Stimulated activated CD8-positive, alpha-beta memory T cell treated with anti-CD3 and anti-CD28 coated beads, Interleukin-15, amount 100 ng/mL, for 48 hours (primary cell): ENCODE results near the gene TFEB.

ENCODE experiments used
- DNase-seq, 2 donors: peaks; one replicate each; pipeline ENCODE4 v3.0.0-alpha.2; 2020; ENCODE audit warnings: low read depth in 2 of 2

Gene TFEB

DNA sequence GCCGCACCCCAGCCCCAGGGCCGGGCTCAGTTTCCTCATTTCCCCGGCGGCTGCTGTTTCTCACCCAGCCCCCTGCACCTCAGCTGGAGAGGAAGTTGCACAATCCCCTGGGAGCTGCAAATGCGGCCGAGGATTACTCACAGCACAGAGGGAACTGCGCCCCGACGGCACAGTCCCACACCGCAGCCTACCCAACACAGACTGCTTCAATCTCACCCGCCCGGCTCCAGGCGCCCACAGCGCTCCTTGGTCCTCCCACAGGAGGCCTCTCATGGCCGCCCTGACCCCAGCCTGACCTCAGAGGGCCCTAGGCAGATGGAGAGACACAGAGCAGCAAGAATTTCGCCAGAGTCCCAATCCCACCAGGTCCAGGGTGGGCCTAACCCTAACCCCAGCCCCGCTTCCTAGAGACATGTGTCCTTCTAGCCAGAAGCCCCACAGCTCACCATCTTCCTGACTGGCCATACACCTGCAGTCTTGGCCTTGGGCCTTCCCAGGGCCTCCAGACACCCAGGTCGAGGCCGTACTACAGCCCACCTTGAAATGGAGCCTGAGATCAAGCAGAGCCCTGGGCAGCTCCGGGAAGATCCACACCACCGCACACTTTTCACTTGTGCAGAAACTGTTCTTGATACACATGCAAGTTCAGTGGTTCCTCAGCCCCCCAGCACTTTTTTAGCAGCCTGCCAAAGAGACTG lies 11.7 kb downstream of the TFEB start:
- no peak for DNase-seq

- no peak for DNase-seq
Observed at GRCh38 chr6:41722969-41723529, 12.4 kb downstream of the TFEB start.

DNA sequence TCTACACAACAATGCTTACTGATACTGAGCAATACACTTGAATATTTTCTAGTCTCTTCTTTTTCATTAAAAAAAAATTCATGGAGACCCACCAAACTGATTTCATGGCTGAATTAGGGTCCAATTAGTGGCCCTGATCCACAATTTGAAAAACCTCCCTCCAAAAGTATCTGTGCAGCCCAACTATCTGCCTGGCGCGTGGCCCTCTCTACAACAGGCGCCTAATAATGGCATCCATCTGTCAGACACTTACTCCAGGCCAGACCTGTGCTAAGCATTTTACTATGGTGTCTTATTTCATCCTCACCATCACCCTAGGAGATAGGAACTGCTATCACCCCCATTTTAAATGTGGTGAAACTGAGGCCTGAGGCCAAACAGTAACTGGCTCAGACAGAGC lies 14.0 kb downstream of the TFEB start:
- no peak for DNase-seq

DNA sequence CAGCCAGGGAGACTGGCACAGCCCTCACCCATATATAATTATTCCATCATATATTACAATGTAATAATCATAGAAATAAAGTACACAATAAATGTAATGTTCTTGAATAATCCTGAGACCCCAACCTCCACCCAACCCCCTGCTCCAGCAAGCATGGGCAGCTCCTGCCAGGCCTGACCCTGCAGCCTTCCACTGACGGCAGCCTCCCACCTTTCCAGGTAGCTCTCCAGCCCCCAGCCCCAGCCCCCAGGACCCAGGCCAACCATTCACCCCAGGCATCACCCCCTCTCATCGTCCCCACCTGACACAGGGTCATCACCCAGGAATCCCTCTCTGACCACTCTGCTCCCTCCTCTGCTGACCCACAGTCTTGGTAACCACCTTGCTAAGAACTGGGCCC lies 14.6 kb downstream of the TFEB start:
- no peak for DNase-seq

GRCh38 chr6:41720262-41720620 lies 15.2 kb downstream of the TFEB start:
- no peak for DNase-seq

GRCh38 chr6:41719436-41720261 lies 15.8 kb downstream of the TFEB start:
- no peak for DNase-seq

GRCh38 chr6:41718828-41719227 lies 16.6 kb downstream of the TFEB start:
- DNase-seq, result no peak

- no peak for DNase-seq
Observed at GRCh38 chr6:41717392-41717736, 18.0 kb downstream of the TFEB start.

- no peak for DNase-seq
Observed at GRCh38 chr6:41716516-41717391, 18.7 kb downstream of the TFEB start.

DNA sequence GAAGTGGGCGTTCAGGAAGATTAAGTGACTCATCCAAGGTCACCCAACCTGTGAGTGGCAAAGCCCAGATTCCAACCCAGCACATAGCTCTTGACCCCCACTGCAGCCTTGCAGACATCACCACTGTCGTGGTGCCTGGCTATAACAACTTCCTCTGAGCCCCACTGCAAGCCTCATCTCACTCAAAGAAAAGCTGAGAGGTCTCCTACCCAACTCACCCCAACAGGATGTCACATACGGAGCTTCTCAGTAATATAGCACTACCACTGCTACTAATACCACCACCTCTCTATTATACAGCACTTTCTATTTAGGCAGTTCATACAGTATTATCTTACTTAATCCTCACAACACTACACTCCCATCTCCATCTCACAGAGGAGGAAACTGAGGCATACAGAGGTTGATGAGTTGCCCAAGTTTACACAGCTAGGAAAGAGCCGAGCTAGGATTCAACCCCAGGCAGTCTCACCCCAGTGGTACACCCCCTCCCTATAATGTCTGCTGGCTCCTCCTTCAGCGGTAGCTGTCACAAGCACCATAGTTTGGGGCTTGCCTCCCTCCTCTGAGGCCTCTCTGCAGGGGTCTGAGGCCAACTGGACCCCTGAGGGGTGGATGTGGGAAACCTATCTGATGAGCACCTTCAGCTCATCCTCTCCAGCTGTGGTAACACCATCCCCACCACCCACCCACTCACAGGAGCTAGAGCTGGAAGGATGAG lies 19.5 kb downstream of the TFEB start:
- DNase-seq, result no peak

DNA sequence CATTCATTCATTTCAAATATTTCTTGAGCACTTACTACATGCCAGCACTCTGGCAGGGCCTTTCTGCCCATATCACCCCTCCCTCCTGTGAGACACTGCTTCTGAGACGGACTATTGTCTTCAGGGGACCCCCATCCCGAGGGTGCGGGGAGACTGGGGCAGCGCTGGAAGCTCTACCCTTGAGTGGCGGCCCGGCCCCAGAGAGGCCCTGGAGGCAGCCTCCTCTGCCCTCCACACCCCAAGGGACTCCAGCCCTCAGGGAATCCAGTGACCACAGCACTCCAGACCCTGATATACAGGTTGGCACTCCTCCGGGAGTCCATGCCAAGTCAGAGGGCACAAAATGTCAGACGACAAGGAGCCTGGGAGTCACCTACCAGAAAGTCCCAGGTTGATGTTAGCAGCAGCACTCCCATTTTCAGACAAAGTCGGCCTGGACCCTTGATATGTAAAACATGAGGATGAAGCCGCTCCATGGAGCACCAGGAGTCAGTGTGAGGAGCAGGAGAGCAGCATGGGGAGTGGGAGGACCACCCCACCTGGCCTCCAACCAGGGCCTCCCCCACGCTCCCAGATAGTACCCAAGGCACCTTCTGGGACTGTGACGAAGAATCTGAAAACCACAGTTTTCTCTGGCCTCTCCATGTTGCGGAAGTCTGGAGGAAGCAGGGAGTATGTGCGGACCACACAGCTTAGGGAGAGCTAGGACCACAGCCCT lies 20.7 kb downstream of the TFEB start:
- no peak for DNase-seq

GRCh38 chr6:41713650-41714291 lies 21.6 kb downstream of the TFEB start:
- DNase-seq, result no peak

GRCh38 chr6:41713159-41713649 lies 22.2 kb downstream of the TFEB start:
- DNase-seq, result no peak

DNA sequence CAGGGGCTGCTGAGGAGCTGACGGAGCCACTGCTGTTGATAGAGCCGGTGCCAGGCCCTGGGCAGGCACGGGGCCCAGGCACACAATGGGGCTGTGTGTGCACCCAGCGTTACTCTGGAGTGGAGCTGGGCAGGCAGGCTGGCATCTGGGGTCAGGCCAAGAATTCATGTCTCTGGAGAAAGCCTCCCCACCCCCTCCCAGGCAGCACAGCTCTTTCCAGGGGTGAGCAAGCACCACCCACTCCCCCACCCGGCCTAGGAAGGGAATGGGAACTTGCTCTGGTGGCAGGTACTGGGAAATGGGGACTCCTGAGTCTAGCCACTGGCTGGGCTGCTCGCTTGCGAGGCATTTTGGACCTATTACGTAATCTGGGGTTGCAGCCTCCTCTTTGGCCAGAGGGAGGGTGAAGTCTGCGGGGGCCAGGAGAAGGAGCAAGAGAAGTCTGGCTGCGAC lies 22.7 kb downstream of the TFEB start:
- DNase-seq, result no peak

DNA sequence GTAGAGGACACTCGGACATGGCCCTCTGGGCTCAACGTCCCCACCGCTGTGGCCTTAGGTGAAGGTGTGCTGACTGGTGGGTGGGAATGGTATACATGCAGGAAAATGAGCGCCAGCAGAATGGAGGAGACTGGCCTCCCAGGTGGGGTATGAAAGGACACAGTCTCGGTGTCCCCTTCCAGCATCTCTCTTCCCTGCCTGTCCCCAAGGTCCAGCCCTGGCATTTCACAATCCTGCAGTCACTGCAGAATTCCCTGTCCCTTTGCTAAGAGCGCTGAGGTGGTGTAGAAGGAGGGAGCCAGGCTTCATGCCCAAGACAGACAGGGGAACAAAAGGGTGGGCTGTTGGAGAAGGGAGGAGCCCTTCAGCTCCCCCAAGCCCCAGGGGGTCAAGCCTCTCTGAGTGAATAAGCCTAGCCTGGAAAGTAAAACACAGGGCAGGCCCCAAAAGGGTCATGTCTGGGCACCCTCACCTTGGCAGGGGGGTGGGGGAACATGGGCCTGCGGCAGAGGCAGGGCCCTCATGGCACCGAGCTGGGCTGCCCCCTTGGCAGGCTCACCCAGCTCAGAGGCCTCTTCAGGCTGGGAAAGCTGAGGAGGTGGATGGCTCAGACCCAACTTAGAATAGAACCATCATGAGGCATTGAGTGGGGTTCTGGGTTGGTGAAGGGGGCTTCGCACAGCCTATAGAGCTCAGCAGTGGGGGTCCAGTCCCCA lies 23.9 kb downstream of the TFEB start:
- DNase-seq, result no peak

DNA sequence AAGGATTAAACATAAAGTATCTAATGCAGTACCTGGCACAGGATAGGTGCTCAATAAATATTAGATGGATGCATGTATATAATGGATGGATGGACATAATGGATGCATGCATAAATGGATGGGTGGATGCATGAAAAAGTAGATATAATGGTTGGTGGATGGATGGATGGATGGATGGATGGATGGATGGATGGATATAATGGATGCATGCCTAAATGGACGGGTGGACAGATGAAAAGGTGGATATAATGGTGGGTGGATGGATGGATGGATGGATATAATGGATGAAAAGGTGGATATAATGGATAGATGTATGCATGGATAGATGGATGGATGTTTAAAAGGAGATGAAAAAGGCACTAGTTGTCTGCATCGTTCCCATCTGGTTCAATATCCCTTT lies 26.0 kb downstream of the TFEB start:
- DNase-seq, result no peak

DNA sequence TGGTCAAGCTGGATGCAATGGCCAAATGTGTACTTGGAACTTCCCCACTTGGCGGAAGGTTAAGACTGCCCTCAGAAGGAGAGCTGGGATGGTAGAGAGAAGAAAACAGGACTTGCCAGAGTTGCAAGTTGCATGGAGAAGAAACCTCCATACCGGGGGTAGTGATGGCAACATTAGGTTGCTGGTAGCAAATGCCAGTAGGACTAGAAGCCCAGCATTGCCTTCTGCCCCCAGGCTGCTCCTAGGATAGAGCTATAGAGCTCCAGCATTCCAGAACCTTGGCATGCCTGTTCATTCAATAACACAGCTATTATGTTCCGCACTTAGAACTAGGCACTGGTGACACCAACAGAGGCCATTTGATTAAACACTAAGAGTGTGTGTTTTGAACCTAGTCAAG lies 26.6 kb downstream of the TFEB start:
- DNase-seq, result no peak

- DNase-seq, result no peak
Observed at GRCh38 chr6:41707565-41708200, 27.7 kb downstream of the TFEB start.
